Activated naive CD4-positive, alpha-beta T cell (primary cell): Measurements from ENCODE around the gene SUGT1.

ENCODE experiments used
- DNase-seq, 4 experiments: peaks; one replicate each; lab custom pipeline; 2025; lab: John Stamatoyannopoulos, UW

Gene SUGT1

GRCh38 chr13:52737965-52738364 lies 85.3 kb downstream of the SUGT1 start:
- no peak for DNase-seq

GRCh38 chr13:52738719-52739467 lies 86.3 kb downstream of the SUGT1 start:
- peak in 2 of 4 experiments; percentile 1 to 2 for DNase-seq

- DNase-seq, result no peak
Observed at GRCh38 chr13:52739468-52740071, 86.9 kb downstream of the SUGT1 start, which contains the start of gene CNMD. Gene CNMD (minus strand): TSS chr13:52739820. CDS start chr13:52739701, 119 bp downstream.

GRCh38 chr13:52743569-52743968 lies 90.9 kb downstream of the SUGT1 start:
- DNase-seq, result no peak

- DNase-seq, result no peak
Observed at GRCh38 chr13:52743988-52744387, 91.4 kb downstream of the SUGT1 start.

GRCh38 chr13:52744842-52745375 lies 92.3 kb downstream of the SUGT1 start:
- DNase-seq, result no peak

GRCh38 chr13:52746141-52746540 lies 93.5 kb downstream of the SUGT1 start:
- DNase-seq, result no peak

- no peak for DNase-seq
Observed at GRCh38 chr13:52749419-52749818, 96.8 kb downstream of the SUGT1 start.
